ENCODE results near the gene NUDCD3.

The NUDCD3 gene

DNA sequence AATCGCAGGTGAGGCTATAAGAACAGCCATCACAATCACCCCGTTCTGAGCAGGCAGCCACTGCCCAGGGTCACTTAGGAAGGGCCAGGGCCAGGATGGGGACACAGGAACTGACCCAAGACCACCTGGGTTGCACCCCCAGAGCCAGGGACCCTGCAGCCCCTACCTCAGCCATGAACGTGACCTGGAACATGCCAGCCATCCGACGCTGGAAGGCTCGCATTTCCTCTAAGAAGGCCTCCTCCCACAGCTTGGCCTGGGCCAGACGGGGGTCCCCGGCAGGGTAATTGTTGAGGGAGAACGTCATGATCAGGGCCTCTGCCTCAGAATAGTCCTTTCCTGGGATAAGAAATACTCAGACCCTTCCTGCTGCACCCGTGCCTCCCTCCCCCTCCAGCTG is 45.6 kb upstream of the NUDCD3 start:
- DNase-seq (ENCODE audit: low read depth): no peak
- TF ChIP-seq, protein P1, sequence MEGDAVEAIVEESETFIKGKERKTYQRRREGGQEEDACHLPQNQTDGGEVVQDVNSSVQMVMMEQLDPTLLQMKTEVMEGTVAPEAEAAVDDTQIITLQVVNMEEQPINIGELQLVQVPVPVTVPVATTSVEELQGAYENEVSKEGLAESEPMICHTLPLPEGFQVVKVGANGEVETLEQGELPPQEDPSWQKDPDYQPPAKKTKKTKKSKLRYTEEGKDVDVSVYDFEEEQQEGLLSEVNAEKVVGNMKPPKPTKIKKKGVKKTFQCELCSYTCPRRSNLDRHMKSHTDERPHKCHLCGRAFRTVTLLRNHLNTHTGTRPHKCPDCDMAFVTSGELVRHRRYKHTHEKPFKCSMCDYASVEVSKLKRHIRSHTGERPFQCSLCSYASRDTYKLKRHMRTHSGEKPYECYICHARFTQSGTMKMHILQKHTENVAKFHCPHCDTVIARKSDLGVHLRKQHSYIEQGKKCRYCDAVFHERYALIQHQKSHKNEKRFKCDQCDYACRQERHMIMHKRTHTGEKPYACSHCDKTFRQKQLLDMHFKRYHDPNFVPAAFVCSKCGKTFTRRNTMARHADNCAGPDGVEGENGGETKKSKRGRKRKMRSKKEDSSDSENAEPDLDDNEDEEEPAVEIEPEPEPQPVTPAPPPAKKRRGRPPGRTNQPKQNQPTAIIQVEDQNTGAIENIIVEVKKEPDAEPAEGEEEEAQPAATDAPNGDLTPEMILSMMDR (conservative IDR thresholded peaks at IDR 0.05; ENCODE audit: control insufficient read depth, insufficient read depth, low read depth, low read length): no peak
- no peak overlapping the region for H3K4me3 ChIP-seq (ENCODE audit: control insufficient read depth, low read depth, low read length)

DNA sequence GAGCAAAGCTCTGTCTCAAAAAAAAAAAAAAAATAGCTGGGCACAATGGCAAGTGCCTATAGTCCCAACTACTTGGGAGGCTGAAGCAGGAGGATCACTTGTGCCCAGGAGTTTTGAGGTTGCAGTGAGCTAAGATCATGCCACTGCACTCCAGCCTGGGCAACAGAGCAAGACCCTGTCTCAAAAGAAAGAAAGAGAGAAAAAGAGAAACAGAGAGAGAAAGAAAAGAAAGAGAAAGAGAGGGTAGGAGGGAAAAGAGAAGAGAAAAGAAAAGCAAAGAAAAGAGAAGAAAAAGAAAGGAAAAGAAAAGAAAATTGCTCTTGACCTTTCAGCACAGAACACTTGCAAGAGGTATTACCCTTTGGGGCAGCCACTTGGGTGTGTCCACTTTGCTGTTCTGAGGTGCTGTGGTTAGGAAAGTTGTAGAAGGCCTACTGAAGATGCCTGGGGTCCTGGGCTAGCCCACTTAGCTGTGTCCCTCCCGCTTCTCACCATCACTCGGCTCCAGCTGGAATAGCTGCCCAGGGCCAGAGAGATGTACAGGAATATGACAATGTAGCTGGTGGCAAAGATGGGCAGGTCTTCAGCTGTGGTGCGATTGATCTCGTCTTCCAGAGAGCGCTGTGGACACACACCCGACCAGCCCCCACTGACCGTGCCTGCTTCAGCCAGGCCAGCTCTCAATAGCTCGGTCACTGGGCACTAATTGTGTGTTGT is 45.0 kb upstream of the NUDCD3 start:
- TF ChIP-seq, protein P1 (conservative IDR thresholded peaks at IDR 0.05; ENCODE audit: control insufficient read depth, insufficient read depth, low read depth, low read length): no peak
- no peak overlapping the region for H3K4me3 ChIP-seq (ENCODE audit: control insufficient read depth, low read depth, low read length)
- no peak for DNase-seq (ENCODE audit: low read depth)

DNA sequence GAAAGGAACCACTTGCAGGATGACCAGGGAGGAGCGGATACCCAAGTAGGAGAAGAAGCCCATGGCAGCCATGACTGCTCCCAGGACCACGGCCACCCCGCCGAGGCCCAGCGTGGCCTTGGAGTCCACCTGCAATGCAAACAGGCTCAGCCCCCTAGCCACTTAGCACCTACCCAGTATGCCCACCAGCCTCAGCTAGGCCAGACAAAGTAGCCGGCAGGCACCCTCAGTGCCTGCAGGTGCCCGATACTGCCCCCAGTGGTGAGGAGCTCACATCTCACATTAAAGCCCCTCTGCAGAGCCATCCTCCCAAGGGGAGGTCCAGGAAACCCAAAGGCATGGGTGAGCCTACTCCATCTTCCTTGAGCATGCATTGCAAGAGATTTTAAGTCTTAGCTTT is 44.0 kb upstream of the NUDCD3 start:
- TF ChIP-seq, protein P1 (conservative IDR thresholded peaks at IDR 0.05; ENCODE audit: control insufficient read depth, insufficient read depth, low read depth, low read length): peak; percentile 70
- peak; percentile 25 for DNase-seq (ENCODE audit: low read depth)
- no peak overlapping the region for H3K4me3 ChIP-seq (ENCODE audit: control insufficient read depth, low read depth, low read length)

DNA sequence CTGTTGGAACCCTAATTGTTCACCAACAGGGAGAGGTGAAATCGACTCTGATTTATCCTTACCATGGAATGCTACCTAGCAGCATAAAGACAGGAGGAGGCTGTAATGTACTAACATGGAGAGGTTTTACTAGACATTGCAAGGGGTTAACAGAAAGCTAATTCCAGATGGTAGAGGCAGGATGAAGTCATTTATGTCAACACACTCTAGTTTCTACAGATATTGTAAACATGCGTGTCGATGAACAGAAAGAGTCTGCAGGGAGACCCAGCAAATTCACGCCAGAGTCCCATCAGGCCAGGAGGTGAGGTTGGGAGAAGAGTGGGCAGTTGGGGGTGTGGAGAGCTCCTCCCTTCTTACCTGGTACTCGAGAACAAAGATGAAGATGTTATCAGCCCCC is 43.6 kb upstream of the NUDCD3 start:
- TF ChIP-seq, protein P1 (conservative IDR thresholded peaks at IDR 0.05; ENCODE audit: control insufficient read depth, insufficient read depth, low read depth, low read length): no peak
- peak; percentile 5 for DNase-seq (ENCODE audit: low read depth)
- no peak overlapping the region for H3K4me3 ChIP-seq (ENCODE audit: control insufficient read depth, low read depth, low read length)

DNA sequence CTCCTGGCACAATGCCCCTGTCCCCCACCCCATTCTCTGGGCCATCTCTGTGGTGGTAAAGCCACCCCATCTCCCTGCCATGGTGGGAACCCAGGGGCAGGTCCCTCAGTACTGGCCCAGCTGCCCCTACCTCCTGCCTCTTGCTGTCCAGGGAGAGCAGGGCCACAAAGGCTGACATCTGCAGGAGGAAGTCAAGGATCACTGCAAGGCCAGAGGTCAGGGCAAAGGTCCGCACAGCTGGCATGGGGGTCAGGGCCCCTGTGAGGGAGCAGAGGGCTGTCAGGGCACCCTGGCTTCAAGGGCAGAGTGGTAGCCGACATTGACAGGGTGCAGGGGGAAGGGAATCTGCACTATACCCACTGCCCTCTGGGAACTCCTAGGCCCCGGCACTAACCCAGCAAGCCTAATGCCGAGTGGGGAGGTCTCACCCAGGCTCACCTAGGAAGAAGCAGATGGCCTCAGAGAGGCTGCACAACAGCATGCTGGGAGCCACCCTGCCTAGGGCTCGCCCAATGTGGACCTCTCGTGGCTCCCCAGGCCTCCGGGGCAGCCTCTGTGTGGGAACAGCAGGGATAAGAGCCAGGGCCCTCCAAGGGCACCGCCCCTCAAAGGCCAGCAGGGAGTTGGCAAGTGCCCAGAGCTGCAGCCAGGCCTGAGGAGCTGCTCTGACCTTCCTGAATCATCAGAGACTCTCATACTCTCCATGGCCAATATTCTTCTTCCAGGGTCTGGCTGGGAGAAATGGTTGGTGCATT is 43.0 kb upstream of the NUDCD3 start:
- TF ChIP-seq, protein P1 (conservative IDR thresholded peaks at IDR 0.05; ENCODE audit: control insufficient read depth, insufficient read depth, low read depth, low read length): no peak
- H3K4me3 ChIP-seq (ENCODE audit: control insufficient read depth, low read depth, low read length): no peak overlapping the region
- peak; percentile 25 for DNase-seq (ENCODE audit: low read depth)

DNA sequence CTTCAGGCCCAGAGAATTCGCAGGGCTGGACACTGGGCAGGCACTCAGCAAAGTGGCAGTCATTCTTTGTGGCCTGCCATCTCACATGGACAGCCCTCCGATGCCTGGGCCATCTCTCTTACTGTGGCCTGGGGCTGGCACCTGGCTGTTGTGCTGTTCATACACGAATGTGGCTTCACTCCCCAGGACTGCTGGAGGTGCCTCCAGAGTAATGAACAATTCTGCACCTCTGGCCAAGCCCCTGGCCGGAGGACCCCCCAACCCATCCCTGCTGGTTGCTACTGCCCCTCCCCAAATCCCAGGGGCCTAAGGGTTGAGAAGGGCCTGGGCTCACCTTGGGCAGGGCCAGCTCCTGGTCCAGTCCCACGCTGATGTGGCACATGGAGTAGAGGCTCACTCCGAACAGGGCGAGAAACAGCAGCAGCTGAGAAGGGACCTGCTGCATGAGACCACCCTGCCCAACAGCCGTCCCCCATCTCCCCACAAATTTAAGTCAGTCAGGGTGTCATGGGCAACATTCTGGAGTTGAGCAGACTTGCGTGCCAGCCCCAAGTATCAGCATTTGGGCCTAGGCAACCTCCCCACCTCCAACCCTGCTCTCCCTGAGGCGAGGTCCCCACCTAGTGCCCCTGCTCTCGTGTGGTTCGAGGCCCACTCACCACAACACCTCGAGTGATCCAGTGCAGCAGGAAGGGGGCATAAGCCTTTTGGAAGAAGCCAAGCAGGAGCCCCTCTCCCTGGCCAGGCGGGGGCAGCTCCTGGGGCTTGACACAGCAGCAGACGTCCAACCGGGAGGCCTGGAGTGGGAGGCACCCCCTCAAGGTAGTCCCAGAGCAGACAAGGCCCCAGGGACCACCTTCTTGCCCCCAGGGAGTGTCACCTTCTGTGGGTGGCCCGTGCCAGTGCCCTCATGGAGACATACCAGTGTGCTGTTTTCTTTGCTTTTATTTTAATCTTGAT is 41.2 kb upstream of the NUDCD3 start:
- DNase-seq (ENCODE audit: low read depth): no peak
- TF ChIP-seq, protein P1 (conservative IDR thresholded peaks at IDR 0.05; ENCODE audit: control insufficient read depth, insufficient read depth, low read depth, low read length): no peak
- H3K4me3 ChIP-seq (ENCODE audit: control insufficient read depth, low read depth, low read length): no peak overlapping the region
